Raji (cell line): ENCODE measurements around the gene TMEM60.

ENCODE experiments used
- POLR2A ChIP-seq: IDR thresholded peaks from 2 replicates; pipeline ENCODE4 v1.6.1; 2011; ENCODE audit warnings: low read depth, low read length, control low read depth; ENCODE audit not compliant: insufficient read depth

Gene TMEM60

DNA sequence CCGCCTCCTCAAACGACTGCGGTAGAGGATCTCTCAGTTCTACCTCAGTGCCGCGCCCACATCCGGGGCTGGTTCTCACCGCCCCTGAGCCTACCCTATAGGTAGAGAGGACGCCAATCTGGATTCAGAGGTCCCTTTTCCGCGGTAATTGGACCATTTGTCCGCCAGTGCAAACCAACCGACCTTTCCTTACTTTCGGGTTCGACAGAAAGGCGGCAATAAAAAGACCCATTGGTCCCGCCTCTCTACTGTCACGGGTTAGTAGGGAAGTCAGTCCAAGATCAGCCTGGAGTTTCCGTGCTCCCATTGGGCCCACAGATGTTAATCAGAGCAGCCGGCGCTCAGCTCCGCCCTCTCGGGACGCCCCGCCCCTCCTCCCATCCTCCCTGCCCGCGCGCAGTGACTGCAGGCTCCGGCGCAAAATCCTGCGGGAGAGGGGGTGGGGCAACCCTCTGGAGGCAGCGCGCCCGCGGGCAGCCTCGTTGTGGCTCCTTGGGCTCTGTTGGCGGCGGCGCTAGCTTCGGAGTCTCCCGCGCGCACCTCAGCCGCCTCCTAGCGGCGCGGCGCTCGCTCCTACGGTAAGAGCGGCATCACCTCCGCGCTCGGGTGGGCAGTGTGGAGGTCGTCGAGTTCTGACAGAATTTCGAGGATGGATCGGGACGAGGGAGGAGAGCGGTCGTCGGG lies at the start of gene TMEM60, which contains the start of gene PHTF2:
TSS of gene TMEM60 (minus strand) at position 41 of the 684 bp plus-strand sequence. CDS start 4,061 bp downstream, outside the sequence.
TSS of gene PHTF2 (plus strand) at position 380 of the 684 bp plus-strand sequence.
- TF ChIP-seq POLR2A, result peak; percentile 57; the same call in 1 of the 2 replicates

DNA sequence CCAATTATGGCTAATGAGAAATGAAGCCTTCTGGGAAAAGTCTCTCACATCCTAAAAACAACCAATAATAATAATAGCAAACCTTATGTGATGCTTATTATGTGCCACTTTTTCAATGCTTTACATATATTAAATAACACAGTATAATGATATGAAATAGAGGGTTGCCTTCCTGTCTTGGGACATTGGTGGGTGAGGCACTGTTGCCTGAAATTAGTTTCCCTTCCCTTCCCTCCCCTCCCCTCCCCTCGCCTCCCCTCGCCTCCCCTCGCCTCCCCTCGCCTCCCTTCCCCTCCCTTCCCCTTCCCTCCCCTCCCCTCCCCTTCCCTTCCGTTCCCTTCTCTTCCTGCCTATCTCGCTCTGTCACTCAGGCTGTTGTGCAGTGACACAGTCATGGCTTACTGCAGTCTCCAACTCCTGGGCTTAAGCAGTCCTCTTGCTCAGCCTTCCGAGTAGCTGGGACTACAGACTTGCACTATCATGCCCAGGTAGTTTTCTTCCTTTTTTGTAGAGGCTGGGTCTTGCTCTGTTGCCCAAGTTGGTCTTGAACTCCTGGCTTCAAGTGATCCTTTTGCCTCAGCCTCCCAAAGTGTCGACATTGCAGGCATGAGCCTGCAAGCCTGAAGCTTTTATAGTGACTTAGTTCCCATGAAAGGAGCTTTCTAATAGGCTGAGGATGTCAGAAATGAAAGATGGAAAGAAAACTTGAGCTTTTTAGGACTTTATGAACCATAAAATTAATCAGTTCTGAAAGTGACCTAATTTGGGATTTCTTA lies 48.3 kb upstream of the TMEM60 start:
- no peak for TF ChIP-seq POLR2A

DNA sequence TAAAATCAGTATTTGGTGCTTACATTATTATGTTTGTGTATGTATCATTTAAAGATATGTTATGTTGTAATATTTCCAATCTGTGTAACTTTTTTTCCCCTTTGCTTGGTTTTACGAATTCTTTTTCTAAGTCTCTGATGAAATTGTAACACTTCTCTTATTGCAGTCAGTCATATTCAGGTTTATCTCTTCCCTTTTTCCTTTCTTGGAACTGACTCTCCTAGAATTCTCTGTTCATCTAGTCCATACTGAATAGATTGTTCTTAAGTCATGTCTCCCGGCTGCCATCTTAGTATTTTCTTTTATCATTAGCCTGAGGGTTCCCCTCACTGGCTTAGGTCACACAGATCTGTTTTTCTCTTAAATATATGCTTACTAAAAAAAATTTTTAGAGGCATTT lies 45.0 kb upstream of the TMEM60 start:
- TF ChIP-seq POLR2A, result no peak

- TF ChIP-seq POLR2A, result no peak
These were observed 41.7 kb upstream of the TMEM60 start for GRCh38 chr7:77839919-77840318.

DNA sequence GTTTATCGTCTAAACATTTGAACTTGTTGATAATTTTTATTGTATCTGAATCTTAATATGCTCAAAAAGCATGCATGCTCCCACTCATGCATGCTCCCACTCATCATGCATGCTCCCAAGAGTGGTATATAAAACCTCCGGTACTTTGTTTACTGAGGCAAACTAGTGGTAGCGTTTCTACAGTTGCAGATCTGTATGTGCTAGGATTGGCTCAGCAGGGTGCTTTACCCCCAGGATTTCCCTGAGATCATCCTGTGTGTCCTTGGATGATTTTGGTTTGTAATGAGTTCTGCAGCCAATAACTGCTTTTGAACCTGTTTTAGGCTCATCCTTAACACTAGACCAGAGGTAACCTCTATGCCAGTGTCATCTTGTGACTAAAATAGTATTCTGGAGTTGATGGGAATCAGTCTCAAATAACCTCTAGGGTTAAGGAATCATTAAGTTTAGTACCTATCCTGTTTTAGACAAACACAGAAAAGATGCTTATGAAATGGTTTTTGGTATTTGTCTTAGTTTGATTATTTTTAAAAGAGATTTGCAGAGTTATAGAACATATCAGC lies 40.8 kb upstream of the TMEM60 start:
- TF ChIP-seq POLR2A, result no peak

GRCh38 chr7:77837966-77838365 lies 39.7 kb upstream of the TMEM60 start:
- no peak for TF ChIP-seq POLR2A

GRCh38 chr7:77837275-77837674 lies 39.0 kb upstream of the TMEM60 start:
- TF ChIP-seq POLR2A, result no peak

- TF ChIP-seq POLR2A, result no peak
These were observed 34.9 kb upstream of the TMEM60 start for GRCh38 chr7:77833136-77833535.

- TF ChIP-seq POLR2A, result no peak
These were observed 33.7 kb upstream of the TMEM60 start for GRCh38 chr7:77831953-77832352.

- no peak for TF ChIP-seq POLR2A
These were observed 33.2 kb upstream of the TMEM60 start for GRCh38 chr7:77831481-77831880.

DNA sequence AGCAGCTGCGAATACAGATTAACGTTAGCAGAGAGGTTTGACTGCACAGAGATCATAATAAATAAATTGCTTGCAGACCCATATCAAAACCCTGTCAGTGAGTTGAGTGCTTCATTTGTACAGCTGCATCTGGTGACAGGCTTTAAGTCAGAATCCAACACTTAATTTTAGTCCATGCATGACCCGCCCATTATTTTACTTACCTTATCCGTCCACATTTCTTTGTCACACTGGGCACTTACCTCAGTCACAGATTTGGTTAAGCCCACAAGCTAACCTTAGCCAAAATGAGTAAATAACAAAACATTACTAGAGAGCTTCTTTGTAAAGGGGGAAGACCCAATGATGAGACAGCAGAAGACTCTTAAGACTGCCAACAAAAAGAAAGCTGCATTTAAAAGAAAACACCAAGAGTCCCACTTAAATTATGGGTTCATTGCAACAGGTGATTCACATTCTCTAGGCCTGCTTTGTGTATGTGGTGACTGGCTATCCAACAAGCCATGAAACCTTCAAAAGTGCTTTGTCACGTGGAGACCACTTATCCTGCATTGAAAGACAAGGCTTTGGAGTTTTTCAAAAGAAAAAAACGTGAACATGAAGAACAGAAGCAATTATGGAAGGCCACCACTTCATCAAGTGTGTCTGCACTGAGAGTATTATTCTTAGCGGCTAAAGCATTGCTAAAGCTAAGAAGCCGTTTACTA lies 32.6 kb upstream of the TMEM60 start:
- no peak for TF ChIP-seq POLR2A

- TF ChIP-seq POLR2A, result no peak
These were observed 29.8 kb upstream of the TMEM60 start for GRCh38 chr7:77827999-77828398.

DNA sequence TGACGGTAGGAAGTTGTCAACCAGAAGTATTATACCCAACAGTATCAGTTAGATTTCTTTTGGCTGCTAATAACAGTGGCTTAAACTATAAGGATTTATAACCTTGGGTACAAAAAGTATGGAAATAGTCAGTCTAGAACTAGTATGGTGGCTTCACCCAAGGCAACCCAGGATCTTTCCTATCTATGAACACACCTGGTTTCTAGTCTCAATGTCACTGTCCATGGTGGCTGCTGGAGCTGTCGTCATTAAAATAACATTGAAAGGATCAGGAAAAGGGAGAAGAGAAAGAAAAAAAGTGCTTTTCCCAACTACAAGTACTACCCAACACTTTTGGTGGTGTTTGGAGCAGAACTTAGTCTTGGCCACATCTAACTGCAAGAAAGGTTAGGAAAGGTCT lies 28.1 kb upstream of the TMEM60 start:
- no peak for TF ChIP-seq POLR2A

DNA sequence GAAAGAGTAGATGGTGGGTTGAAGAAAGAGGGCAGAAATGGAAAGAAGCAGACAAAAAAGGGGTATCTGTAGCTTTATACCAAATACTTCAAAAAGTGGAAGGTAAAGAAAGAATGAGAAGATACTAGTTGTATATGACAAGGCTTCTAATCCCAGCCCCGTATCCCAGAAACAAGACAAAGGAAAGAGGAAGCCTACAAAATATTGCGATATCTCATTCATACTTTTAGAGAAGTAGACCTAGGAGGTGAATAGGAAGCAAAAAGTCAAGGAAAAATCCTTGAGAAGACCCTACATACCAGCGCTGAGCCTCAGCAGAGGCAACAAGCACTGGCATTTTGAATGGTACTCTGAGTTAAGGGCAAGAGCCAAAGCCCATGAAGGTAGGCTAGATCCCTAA lies 26.9 kb upstream of the TMEM60 start:
- TF ChIP-seq POLR2A, result no peak

GRCh38 chr7:77824636-77825035 lies 26.4 kb upstream of the TMEM60 start:
- TF ChIP-seq POLR2A, result no peak
